ENCODE measurements around the gene ADRA2B.

ADRA2B gene

DNA sequence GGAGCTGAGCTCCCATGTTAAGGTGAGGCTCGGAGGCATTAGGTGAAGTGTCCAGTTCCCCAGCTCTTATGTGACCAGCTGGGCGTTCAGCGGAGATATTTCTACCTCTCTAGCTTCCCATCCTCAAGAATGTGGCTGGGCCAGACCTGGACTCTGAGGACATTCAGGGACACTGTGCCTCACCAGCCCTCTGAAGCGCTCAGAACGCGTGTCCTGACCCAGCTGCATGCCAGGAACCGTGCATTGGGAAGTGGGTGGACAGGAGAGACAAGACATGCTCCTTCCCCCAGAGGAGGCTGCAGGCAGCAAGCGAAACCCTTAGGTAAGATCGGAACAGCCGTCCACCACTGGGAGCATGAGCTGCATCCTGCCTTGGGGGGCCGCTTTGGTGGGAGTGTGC, 43.6 kb downstream of the ADRA2B start:
- in situ Hi-C loops (cut with HindIII; ENCODE audit: low sequenced_read_pairs), result loop anchor here (25.0 kb wide), 1 partner anchor 310 kb away; no protein-coding TSS in a partner anchor

DNA sequence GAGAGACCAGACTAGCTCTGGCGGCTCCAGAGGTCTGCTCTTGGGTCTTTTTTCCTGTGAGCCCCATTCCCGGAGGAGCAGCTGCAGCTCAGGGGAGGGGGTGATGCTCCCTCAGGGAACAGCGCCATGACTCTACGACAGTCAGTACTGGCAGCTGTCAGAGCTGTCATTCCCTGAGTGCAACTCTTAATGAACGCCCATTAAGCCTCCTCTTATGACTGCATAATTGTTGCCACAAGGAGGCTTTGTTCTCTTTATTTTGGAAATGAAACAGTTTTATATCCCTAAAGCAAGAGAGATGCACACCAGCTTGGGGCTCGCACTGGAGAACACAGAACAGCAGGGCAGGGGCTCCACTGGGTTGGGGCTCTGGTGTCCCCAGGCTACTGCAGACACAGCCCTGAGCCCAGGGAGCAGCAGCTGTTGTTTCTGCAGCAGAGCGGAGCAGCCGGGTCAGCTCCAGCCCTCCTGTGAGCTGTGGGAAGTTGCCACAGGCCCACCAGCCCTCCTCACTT, 44.3 kb downstream of the ADRA2B start:
- in situ Hi-C loops (cut with HindIII; ENCODE audit: low sequenced_read_pairs), result loop anchor here (25.0 kb wide), 1 partner anchor 310 kb away; no protein-coding TSS in a partner anchor

DNA sequence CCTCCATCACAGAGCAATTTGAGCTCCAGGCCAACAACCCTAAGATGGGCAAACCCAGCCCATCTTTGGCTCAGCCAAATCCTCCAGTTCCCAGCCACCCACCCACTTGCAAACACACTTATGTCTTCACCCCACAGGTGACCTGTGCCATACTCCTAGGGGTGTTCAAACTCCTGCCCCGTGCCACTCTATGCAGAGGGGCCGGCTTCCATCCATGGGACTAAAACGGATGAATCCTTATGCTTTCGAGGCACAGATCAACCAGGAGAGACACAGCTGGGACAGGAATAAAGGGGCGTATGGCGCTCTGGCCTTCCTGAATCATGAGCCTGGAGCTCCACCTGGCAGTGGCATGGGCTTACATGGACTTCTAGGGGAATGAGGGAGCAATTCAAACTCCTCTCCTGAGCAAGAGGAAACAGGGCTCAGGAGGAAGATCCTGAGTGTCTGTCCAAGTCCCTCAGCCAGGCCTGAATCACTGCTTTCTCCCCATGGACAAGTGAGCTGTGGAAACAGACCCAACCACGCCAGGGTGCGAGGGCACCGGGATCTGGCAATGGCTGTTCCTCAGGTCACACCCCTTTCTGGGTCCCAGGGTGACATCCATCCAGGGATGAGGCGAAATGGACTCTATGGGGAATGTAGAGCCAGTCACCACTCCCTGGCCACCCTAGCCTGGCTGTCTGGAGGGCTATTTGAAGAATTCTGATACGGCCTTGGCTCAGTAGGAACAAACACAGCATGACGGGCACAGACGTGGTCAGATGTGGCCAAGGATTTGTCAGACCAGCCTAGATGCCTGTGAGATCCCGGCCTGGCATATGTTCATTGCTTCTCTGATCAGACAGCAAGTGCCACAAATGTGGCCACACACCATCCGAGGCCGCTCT, 45.0 kb downstream of the ADRA2B start:
- in situ Hi-C loops (cut with HindIII; ENCODE audit: low sequenced_read_pairs), result loop anchor here (25.0 kb wide), 1 partner anchor 309 kb away; no protein-coding TSS in a partner anchor

DNA sequence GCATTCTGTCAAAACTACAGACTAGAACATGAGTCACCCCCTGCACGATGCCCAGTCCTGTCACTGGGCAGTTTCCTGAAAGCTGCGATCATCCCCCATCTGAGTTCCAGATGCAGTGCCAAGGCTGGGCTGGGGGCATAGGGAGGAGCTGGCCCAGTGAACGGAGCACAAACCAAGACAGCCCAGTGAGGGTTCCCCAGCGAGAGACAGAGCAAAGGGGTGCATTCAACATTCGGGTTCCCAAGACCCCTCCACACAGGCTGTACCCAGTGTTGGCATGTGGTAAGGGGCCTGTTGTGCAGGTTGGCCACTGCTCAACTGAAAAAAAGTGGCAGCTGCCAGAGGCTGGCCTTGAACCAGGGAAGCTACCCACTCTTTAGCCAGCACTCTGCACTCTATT, 46.0 kb downstream of the ADRA2B start:
- in situ Hi-C loops (cut with HindIII; ENCODE audit: low sequenced_read_pairs), result loop anchor here (25.0 kb wide), 1 partner anchor 308 kb away; no protein-coding TSS in a partner anchor

DNA sequence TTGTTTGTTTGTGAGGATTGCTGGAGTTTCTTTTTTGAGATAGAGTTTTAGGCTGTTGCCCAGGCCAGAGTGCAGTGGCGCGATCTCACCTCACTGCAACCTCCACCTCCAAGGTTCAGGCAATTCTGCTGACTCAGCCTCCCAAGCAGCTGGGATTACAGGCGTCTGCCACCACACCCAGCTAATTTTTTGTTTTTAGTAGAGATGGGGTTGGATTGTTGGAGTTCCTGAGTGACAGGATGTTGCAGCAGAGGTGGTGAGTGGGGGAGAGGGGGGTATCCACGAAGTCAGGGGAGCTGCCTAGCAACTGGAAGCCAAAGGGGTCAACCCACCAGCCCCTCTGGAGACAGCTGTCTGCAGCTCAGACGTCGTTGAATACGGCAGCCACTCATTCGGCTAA, 46.5 kb downstream of the ADRA2B start:
- in situ Hi-C loops (cut with HindIII; ENCODE audit: low sequenced_read_pairs), result loop anchor here (25.0 kb wide), 1 partner anchor 308 kb away; no protein-coding TSS in a partner anchor

DNA sequence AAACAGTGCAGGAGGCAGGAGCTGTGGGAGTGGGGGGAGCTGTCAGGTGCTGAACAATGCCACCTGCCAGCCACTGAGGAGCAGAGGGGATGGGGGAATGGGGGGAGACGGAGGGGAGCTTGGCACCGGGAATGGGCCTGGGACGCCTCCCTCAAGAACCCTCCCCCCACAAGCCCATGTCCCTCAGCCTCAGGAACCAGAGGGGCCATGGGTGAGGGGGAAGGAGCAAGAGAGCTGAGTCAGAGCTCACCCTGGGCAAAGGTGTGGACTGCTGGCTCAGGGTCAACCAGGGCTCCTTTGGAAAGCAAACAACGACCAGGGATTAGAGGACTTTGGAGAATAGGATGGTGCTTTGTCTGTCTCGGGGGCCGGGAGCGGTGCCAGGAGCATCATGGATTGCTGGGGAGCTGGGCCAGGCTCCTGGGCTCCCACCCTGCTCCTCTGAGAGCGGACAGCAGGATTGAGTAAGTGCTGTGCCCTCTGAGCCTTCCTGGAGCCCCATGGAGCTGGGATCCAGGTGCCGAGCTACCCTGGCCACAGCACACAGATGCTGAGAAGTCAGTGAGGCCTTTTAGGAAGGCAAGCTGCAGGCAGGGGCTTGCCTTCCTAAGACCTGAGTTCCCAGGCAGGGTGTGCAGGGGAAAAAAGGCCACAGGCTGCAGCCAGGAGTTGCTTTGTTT, 48.3 kb downstream of the ADRA2B start:
- in situ Hi-C loops (cut with HindIII; ENCODE audit: low sequenced_read_pairs), result loop anchor here (25.0 kb wide), 1 partner anchor 306 kb away; no protein-coding TSS in a partner anchor

DNA sequence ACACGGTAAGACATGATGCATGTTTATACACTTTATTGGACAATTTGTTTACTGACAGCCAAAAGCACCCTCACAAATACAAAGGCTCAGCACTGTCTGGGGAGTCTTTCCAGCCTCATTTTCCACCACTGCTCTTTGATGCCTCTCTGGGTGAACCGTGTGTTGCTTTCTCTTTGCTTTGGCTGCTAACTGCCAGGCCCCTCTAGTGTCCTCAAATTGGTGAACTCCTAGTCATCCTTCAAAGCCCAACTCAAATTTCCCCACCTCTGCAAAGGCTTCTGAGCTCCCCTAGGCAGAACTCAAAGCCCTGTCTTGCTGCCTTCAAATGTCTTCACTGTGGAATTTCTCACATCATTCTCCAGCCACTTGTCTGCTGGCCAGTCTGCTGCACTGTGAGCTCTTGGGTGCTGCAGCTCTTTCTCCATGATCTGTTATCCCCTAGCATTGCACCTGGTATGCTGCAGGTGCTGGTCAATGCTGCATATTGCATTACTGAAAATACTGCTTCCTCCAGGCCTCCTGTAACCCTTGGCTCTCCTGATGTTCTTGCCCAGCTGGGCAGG, 49.2 kb downstream of the ADRA2B start:
- in situ Hi-C loops (cut with HindIII; ENCODE audit: low sequenced_read_pairs), result loop anchor here (25.0 kb wide), 1 partner anchor 305 kb away; no protein-coding TSS in a partner anchor

DNA sequence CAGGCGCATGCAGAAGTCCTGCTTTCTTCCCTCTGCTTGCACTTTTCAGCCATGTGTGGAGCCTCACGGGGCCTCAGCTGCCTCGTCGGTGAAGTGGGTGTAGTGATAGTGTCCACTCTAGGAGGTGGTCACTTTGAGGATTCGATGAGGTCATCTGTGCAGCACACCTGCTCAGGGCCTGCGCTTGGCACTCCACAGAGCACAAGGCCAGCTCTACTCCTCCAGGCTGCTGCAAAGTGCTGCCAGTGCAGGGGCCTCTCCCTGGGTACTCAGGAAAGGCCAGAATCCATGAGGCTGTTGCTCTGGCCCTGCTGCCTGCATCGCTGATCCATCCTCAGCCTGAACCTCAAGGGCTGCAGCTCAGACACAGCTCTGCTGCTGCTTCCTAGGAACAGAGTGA, 49.9 kb downstream of the ADRA2B start:
- in situ Hi-C loops (cut with HindIII; ENCODE audit: low sequenced_read_pairs), result loop anchor here (25.0 kb wide), 1 partner anchor 304 kb away; no protein-coding TSS in a partner anchor

DNA sequence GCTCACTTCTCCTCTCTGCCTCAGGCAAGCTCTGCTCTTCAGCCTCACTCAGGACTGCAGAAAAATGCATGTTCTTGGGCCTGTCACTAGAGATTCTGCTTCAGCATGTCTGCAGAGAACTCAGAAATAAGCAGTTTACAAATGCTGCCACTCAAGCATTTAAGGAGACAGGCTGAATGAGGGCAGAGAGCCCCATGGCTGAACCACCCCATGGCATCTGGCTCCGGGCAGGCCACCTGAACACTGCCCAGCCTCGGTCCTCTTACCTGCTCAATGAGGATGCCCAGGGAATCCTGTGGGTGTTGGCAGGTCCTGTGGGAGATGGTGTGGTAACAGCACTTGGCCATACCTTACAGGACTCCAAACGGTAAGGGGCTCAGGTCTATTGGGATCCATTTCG, 50.4 kb downstream of the ADRA2B start:
- in situ Hi-C loops (cut with HindIII; ENCODE audit: low sequenced_read_pairs), result loop anchor here (25.0 kb wide), 1 partner anchor 304 kb away; no protein-coding TSS in a partner anchor

DNA sequence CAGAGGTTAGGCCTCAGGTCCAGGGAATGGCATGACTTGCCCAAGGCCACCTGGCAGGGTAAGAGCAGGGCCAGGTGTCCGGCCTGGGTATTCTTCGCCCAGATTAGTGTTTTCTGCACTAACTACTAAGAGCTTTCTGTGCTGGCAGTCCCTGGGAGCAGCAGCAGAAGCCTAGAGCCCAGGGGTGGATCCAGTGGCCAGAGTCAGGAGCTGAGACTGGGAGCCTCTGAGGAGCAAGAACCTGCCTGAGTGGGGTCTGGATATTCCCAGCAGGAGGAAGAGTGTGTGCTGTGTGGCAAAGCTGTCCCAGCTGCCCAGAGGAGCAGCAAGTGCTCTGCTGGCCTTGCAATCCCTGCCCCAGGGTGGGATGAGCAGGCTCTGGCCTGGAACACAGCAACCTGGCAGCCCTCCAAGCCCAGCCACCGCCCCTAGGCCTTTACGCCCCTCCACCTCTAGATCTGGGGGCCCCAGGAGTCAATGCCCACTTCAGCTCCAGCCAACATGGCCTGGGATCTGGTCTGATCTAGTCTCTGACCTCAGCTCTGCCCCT, 50.9 kb downstream of the ADRA2B start:
- in situ Hi-C loops (cut with HindIII; ENCODE audit: low sequenced_read_pairs), result loop anchor here (25.0 kb wide), 1 partner anchor 303 kb away; no protein-coding TSS in a partner anchor

DNA sequence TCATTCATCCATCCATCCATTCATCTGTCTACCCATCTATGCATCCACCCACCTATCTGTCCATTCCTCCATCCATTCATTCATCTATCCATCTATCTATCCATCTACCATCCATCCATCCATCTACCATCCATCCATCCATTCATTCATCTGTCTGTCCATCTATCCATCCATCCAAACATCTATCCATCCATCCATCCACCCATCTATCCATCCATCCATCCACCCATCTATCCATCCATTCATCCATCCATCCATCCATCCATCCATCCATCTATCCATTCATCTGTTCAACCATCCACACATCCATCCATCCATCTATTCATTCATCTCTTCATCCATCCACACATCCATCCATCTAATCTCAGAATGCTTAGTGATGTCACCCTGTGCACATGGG, 51.6 kb downstream of the ADRA2B start:
- in situ Hi-C loops (cut with HindIII; ENCODE audit: low sequenced_read_pairs), result loop anchor here (25.0 kb wide), 1 partner anchor 302 kb away; no protein-coding TSS in a partner anchor

DNA sequence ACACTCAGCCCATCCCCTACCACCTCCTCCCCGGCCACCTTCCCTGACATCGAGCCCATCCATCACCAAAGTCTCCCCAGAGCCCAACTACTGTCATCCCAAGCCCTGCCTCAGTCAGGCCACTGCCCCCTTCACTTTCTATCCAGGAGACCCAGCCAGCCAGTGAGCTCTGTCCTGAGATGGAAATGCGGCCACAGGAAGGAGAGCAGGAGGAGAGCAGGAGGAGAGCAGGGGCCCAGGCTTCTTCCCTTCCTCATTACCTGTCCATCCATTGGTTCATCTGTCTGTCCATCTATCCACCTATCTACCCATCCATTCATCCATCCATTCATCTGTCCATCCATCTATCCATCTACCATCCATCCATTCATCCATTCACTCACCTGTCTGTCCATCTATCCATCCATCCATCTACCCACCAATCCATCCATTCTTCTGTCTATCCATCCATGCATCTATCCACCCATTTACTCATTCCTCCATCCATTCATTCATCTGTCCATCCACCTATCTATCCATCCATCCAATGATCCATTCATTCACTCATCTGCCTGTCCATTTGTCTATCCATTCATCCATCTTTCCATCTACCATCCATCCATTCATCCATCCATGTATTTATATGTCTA, 52.2 kb downstream of the ADRA2B start:
- in situ Hi-C loops (cut with HindIII; ENCODE audit: low sequenced_read_pairs), result loop anchor here (25.0 kb wide), 1 partner anchor 302 kb away; no protein-coding TSS in a partner anchor

DNA sequence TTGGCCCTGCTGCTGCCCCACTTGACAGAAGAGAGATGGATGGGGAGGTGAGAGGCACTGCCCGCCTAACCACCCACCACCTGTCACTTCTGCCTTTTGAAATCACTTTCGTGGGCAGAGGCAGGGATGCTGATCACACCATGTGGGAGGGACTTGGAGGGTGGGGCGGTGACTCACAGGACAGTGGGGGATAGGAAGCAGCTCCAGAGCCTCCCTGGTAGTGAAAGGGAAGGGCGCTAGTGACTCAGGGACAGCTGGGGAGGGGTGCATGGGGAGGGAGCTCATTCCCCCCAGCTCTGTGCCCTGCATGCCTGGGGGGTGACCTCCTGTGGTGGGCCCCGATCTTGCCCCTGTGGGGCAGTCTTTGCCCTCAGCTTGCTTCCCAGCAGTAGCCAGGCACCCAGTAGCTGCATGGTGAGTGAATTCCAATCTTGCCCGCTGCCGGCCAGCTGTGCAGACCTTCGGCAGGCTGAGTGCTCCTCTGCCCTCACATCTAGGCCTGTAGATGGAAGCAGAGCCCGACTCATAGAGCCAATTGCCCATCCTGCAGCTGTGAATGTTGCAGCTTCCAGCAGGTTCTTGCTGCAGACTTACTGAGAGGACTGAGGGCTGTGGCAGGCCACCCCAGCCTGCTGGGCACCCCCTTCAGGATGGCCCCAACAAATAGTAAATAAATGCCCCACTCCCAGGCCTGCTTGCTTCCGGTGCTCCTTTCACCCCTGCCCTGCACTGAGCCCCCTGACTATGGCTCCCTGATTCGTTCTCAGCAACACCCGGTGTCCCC, 53.1 kb downstream of the ADRA2B start:
- in situ Hi-C loops (cut with HindIII; ENCODE audit: low sequenced_read_pairs), result loop anchor here (25.0 kb wide), 1 partner anchor 301 kb away; no protein-coding TSS in a partner anchor
